ENCODE results near the gene SLFN12.
A peak's percentile ranks its signal among the peaks of the same experiment; 100 is the strongest.
"Not testable (repeated sequence)": the region's sequence is repeated elsewhere in the genome, so short reads cannot be mapped to it uniquely, and the experiment has no call there.

Gene SLFN12

DNA sequence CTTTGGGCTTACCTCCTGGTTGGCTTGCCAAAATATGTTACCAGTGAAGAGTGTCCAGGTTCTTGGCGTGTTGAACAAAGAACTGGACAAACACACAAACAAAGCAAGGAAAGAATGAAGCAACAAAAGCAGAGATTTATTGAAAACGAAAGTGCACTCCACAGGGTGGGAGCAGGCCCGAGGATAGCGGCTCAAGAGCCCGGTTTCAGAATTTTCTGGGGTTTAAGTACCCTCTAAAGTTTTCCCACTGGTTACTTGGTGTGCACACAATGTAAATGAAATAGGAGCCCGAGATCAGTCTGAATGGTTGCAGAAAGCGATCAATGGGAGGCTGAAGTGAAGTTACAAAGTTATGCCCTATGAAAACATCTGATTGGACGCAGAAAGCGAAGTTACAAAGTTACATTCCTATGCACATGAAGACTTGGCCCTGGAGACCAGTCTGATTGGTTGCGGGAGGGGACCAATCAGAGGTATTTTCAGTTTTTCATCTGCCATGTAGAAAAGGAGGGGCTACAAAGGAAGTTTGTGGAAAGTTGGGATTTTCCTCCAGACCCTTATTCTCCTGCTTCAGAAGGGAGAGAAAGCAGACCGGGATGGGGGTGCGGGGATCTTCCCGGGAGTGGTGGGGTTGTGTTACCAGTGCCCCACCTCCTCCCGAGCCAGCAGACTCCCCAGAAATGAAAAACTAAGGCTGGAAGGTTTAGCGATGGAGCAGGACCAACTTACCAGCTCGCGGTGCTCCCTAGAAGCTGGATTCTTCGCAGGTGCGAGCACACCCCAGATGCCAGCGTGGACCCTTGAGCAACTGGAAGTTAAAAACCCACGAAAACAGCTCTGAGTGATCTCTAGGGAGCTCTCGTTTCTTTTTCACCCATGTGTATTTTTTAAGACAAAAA is at the start of gene SLFN12:
Gene SLFN12 (minus strand): TSS at position 325 of the 899 bp plus-strand sequence. CDS start 9,472 bp downstream, outside the sequence.
- Histone ChIP-seq H3K36me3 (ENCODE audit: insufficient read depth, low read length) (no peaks in the 10 kb centered on the region), H3K9ac (ENCODE audit: insufficient read length) (no peak within 1 kb of the TSS), H3K27ac (peak within 1 kb of the TSS; percentile 90), H3K9me3 (ENCODE audit: low read depth, low read length) (no peaks in the 10 kb centered on the region), H3K4me3 (peak within 1 kb of the TSS; percentile 29; the same call in 1 of the 2 replicates)
- TF ChIP-seq FOXP2 (optimal IDR thresholded peaks at IDR 0.05; ENCODE audit: control extremely low read depth, extremely low read length, insufficient read depth) (no peak), EZH2 (IDR thresholded peaks at IDR 0.05) (no peak), POLR2AphosphoS5 (IDR thresholded peaks at IDR 0.05; ENCODE audit: borderline replicate concordance, low read depth, low read length) (no peak)
- no peak for DNase-seq (ENCODE audit: low read depth, low spot score)

DNA sequence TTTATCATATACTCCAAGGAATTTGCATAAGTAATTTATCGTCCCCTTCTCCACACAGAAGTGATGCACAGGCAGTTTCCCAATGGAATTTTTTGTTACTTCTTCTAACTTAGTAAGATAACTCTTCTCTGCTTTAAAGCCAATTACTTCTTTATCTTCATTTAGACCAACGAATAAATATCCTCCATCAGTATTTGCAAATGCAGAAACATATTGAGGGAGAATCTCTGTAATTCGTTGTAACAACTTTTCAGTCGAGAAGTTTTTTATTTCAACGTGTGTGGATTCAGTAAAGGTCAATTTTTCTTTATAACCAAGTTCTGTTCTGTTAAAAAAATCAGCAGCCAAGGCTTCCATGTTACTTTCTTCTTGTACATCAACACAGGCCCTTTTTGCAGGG is 47.0 kb upstream of the SLFN12 start:
- Histone ChIP-seq H3K4me3 (no peak overlapping the region), H3K36me3 (ENCODE audit: insufficient read depth, low read length) (no peaks in the 10 kb centered on the region), H3K27ac (peak overlapping the region; percentile 99; the same call in 1 of the 2 replicates), H3K9ac (ENCODE audit: insufficient read length) (no peak overlapping the region), H3K9me3 (ENCODE audit: low read depth, low read length) (no peaks in the 10 kb centered on the region)
- no peak for DNase-seq (ENCODE audit: low read depth, low spot score)
- TF ChIP-seq FOXP2 (optimal IDR thresholded peaks at IDR 0.05; ENCODE audit: control extremely low read depth, extremely low read length, insufficient read depth) (no peak), POLR2AphosphoS5 (IDR thresholded peaks at IDR 0.05; ENCODE audit: borderline replicate concordance, low read depth, low read length) (no peak), EZH2 (IDR thresholded peaks at IDR 0.05) (no peak)

DNA sequence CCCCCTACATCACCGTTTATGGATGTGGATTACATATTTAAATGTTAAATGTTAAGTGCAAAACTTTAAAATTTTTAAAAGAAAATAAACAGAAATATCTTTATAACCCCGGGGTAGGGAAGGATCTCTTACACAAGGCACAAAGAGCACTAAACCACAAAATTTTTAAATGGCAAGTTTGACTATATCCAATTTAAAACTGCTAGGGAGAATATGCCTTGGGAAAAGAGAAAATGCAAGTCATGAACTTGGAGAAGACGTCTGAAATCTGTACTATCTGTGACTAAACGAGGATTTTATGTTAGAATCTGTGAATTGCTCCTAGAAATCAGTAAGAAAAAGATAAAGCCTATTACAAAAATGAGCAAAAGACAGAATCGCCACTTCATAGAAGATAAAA is 44.9 kb upstream of the SLFN12 start:
- Histone ChIP-seq H3K36me3 (ENCODE audit: insufficient read depth, low read length) (no peaks in the 10 kb centered on the region), H3K9ac (ENCODE audit: insufficient read length) (peak overlapping the region; percentile 73), H3K9me3 (ENCODE audit: low read depth, low read length) (no peaks in the 10 kb centered on the region), H3K4me3 (peak overlapping the region; percentile 65), H3K27ac (peak overlapping the region; percentile 99)
- DNase-seq (ENCODE audit: low read depth, low spot score) = peak; percentile 99
- TF ChIP-seq EZH2 (IDR thresholded peaks at IDR 0.05) = no peak
- TF ChIP-seq POLR2AphosphoS5 (IDR thresholded peaks at IDR 0.05; ENCODE audit: borderline replicate concordance, low read depth, low read length) = peak; percentile 36; the same call in 1 of the 2 replicates

DNA sequence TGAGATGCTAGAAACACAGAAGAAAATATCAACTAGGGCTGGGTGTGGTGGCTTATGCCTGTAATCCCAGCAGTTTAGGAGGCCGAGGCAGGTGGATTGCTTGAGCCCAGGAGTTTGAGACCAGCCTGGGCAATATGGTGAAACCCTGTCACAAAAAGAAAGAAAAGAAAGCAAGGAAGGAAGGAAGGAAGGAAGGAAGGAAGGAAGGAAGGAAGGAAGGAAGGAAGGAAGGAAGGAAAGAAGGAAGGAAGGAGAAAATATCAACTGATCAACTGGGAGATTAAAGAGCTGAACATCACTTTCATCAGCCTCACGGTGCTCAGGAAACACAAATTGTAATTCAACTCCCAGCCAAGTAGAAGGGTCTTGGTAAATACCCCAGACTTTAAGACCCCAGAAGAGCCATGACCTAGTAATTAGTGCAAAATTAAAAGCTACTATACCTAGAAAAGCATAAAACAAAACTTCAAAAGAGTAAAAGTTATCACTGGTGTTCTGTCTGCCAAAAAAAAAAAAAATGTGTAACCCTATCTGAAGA is 44.1 kb upstream of the SLFN12 start:
- peak; percentile 96 for DNase-seq (ENCODE audit: low read depth, low spot score)
- H3K4me3 ChIP-seq = peak overlapping the region; percentile 65
- H3K27ac ChIP-seq = peak overlapping the region; percentile 99
- no peaks in the 10 kb centered on the region for H3K36me3 ChIP-seq (ENCODE audit: insufficient read depth, low read length)
- no peaks in the 10 kb centered on the region for H3K9me3 ChIP-seq (ENCODE audit: low read depth, low read length)
- peak overlapping the region; percentile 71 for H3K9ac ChIP-seq (ENCODE audit: insufficient read length)
- TF ChIP-seq POLR2AphosphoS5 (IDR thresholded peaks at IDR 0.05; ENCODE audit: borderline replicate concordance, low read depth, low read length) (peak; percentile 64; the same call in 1 of the 2 replicates), EZH2 (IDR thresholded peaks at IDR 0.05) (no peak)

DNA sequence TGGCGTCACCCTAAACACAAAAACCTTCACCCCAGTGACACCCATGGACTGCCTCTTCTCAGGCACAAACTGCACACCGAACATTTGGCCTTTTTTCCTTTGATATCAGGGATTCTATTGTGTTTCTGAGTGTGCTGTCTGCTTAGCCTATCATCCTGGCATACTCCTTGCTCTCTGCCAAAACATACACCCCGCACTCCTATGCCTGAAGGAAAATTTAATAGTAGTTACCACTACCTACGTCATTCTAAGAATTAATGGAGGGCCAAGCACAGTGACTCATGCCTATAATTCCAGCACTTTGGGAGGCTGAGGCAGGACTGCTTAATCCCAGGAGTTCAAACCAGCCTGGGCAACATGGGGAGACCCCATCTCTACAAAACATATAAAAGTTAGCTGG is 36.2 kb upstream of the SLFN12 start:
- Histone ChIP-seq H3K27ac (no peak overlapping the region), H3K4me3 (no peak overlapping the region), H3K9me3 (ENCODE audit: low read depth, low read length) (no peaks in the 10 kb centered on the region), H3K36me3 (ENCODE audit: insufficient read depth, low read length) (no peaks in the 10 kb centered on the region), H3K9ac (ENCODE audit: insufficient read length) (no peak overlapping the region)
- no peak for TF ChIP-seq FOXP2 (optimal IDR thresholded peaks at IDR 0.05; ENCODE audit: control extremely low read depth, extremely low read length, insufficient read depth)
- no peak for TF ChIP-seq EZH2 (IDR thresholded peaks at IDR 0.05)
- no peak for TF ChIP-seq POLR2AphosphoS5 (IDR thresholded peaks at IDR 0.05; ENCODE audit: borderline replicate concordance, low read depth, low read length)
- no peak for DNase-seq (ENCODE audit: low read depth, low spot score)

DNA sequence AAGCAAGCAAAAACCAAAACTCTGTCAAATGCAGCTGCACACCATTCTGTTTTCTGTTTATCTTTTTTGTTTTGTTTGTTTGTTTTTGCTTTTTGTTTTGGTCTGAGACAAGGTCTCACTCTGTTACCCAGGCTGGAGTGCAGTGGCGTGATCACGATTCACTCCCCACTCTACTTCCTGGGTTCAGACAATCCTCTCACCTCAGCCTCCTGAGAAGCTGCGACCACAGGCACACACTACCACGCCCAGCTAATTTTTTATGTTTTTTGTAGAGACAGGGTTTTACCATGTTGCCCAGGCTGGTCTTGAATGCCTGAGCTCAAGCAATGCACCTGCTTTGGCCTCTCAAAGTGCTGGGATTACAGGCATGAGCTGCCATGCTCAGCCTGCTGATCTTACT is 35.5 kb upstream of the SLFN12 start:
- no peak for DNase-seq (ENCODE audit: low read depth, low spot score)
- no peaks in the 10 kb centered on the region for H3K9me3 ChIP-seq (ENCODE audit: low read depth, low read length)
- H3K36me3 ChIP-seq (ENCODE audit: insufficient read depth, low read length) = no peaks in the 10 kb centered on the region
- H3K27ac ChIP-seq = no peak overlapping the region
- TF ChIP-seq FOXP2 (optimal IDR thresholded peaks at IDR 0.05; ENCODE audit: control extremely low read depth, extremely low read length, insufficient read depth) (no peak), POLR2AphosphoS5 (IDR thresholded peaks at IDR 0.05; ENCODE audit: borderline replicate concordance, low read depth, low read length) (no peak), EZH2 (IDR thresholded peaks at IDR 0.05) (no peak)
- no peak overlapping the region for H3K4me3 ChIP-seq
- H3K9ac ChIP-seq (ENCODE audit: insufficient read length) = no peak overlapping the region

DNA sequence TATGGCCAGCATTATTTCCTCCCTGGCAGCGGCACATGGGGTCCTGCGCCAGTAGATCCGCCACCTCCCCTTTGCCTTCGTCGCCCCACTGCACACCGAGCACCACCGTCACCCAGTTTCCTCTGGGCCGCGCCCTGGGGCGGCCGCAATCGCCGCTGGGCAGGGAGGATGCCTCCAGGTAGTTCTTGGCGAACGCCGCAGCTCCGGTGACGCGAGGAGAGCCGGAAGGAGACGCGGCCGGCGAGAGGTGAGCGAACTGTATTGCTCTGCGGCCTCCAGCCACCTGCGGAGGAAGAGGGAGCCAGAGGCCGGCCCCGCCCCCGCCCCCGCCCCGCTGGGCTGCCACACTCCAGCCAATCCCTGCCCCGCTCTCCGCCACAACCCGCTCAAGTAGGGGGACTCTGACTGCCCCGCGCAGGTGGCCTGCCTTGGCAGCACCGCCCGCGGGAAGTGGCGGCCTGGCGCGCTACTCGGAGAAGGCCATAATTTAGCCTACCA is 28.1 kb upstream of the SLFN12 start:
- H3K4me3 ChIP-seq = no peak overlapping the region
- no peaks in the 10 kb centered on the region for H3K36me3 ChIP-seq (ENCODE audit: insufficient read depth, low read length)
- no peak for DNase-seq (ENCODE audit: low read depth, low spot score)
- H3K27ac ChIP-seq = no peak overlapping the region
- H3K9me3 ChIP-seq (ENCODE audit: low read depth, low read length) = no peaks in the 10 kb centered on the region
- no peak for TF ChIP-seq EZH2 (IDR thresholded peaks at IDR 0.05)
- no peak for TF ChIP-seq FOXP2 (optimal IDR thresholded peaks at IDR 0.05; ENCODE audit: control extremely low read depth, extremely low read length, insufficient read depth)
- TF ChIP-seq POLR2AphosphoS5 (IDR thresholded peaks at IDR 0.05; ENCODE audit: borderline replicate concordance, low read depth, low read length) = no peak
- no peak overlapping the region for H3K9ac ChIP-seq (ENCODE audit: insufficient read length)

DNA sequence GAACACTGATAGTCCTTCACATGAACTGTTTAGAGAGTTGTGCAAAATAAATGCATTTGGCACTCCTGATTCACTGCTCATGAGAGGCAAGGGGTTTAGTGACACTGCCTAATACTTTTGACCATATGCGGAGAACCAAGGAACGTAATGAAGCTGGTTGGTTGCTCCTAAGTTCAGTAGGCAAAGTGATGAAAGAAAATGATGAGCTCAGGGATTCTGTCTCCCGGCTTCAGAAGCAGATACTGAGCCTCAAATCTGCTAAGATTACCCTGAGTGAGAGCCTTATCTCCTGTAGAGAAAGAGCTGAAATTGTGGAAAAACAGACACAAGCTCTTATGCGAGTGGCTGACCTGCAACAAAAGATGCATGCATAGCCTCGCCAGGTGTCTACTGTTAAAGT is 21.7 kb upstream of the SLFN12 start:
- H3K4me3 ChIP-seq; H3K9me3 ChIP-seq (ENCODE audit: low read depth, low read length); DNase-seq (ENCODE audit: low read depth, low spot score); H3K36me3 ChIP-seq (ENCODE audit: insufficient read depth, low read length); H3K27ac ChIP-seq; H3K9ac ChIP-seq (ENCODE audit: insufficient read length): not testable (repeated sequence)

Data from SK-N-MC (cell line).